Ovary (tissue), 9 donors: Measurements from ENCODE around the gene CHN1. TPM values are rescaled to one million over a fixed set of nuclear protein-coding genes. Genes with fewer than 3 reads are reported as not detected.

Experiments used
- DNase-seq, 5 donors: peaks; one replicate each; pipeline ENCODE4 v3.0.0-alpha.2; 2019 to 2020
- H3K27ac ChIP-seq, 2 donors: fragments of 200-600 bp; one replicate each; pipeline versions ENCODE4 v1.5.1 to v1.8.0; 2019 to 2022
- H3K27me3 ChIP-seq: fragments of 200-600 bp; one replicate; pipeline ENCODE4 v1.8.0; 2022
- H3K36me3 ChIP-seq: fragments of 200-600 bp; sonication (generic); one replicate; pipeline ENCODE4 v1.5.1; 2019
- H3K4me1 ChIP-seq: one replicate; pipeline ENCODE4 v1.8.1; 2013; ENCODE audit warnings: mild to moderate bottlenecking, moderate library complexity; ENCODE audit not compliant: insufficient read depth
- H3K4me3 ChIP-seq: fragments of 200-600 bp; sonication (generic); one replicate; pipeline ENCODE4 v1.5.1; 2017
- H3K9me3 ChIP-seq, 2 donors: fragments of 200-600 bp in 1 of 2; sonication (generic) in 1 of 2; one replicate each; pipeline versions ENCODE4 v1.5.1 to v1.8.1; 2013 to 2019; ENCODE audit warnings: mild to moderate bottlenecking in 1 of 2, moderate library complexity in 1 of 2
- EP300 ChIP-seq: sonication (generic); formaldehyde crosslinking; IDR thresholded peaks from one replicate; pipeline ENCODE4 v1.6.1; 2017; ENCODE audit warnings: antibody characterized with exemption
- POLR2A ChIP-seq: fragments of 450-650 bp; IDR thresholded peaks from one replicate; pipeline ENCODE4 v1.6.1; 2017; ENCODE audit warnings: antibody characterized with exemption, mild to moderate bottlenecking, moderate library complexity
- WGBS, 3 donors: extraction: QIAGEN DNeasy Blood & Tissue Kit in 1 of 3; methylation state at CpG; one replicate each; pipeline versions ENCODE4 v1.1.5 to v1.1.7; 2013 to 2017; 5-methylcytosine and 5-hydroxymethylcytosine counted together
- intact Hi-C, 4 donors: fragments of 100-400 bp; cut with DNase I; formaldehyde crosslinking; loops; one replicate each; pipeline versions ENCODE4 v1.11.0 to v1.15.1; 2022 to 2023
- polyA plus RNA-seq, 2 donors: library from polyadenylated mRNA; stranded (reverse); fragments of 200-250 nt in 1 of 2; fragments of 350-450 nt in 1 of 2; fragmentation: Illumina TruSeq in 1 of 2; extraction: RNeasy Lipid Tissue Mini Kit (QIAGEN cat#74804) in 1 of 2; gene quantifications; one replicate each; pipeline ENCODE4 v1.2.3, GENCODE V29; 2013 to 2014
- total RNA-seq, 7 donors: library from RNA; depleted of rRNA in 2 of 7; stranded (reverse); fragments of >200 nt in 2 of 7; fragmentation: NEBNext Ultra II Directional in 3 of 7; extraction: Animal tissue kit (Norgen Biotek cat#: 25700) in 3 of 7; gene quantifications; one replicate each; pipeline versions ENCODE4 v1.1.0 to v1.2.4, GENCODE V29; 2016 to 2023
- TF ChIP-seq, protein P1 (sequence below), 3 donors: fragments of 450-650 bp in 2 of 3; fragments of 200-600 bp in 1 of 3; IDR thresholded peaks; one replicate each; pipeline versions ENCODE4 v1.5.1 to v1.8.0; 2016 to 2022; ENCODE audit warnings: antibody characterized with exemption in 3 of 3, mild to moderate bottlenecking in 1 of 3
- donor health status: DM: no; HTN: no; CAD: no; lungs with moderate emphysema.
- donor health status: DM: no; HTN: no; CAD: no.
- donor health status: Bipolar disorder and iron deficiency.
- donor health status: DM: yes; HTN: yes; CAD: no.
- donor health status: DM: no; HTN: no; CAD: no.
- donor health status: DM: yes; HTN: yes; CAD: no.

The CHN1 gene
- total and polyA plus RNA-seq, 9 donors, result 6.5 to 18.0 (median 9.4) TPM

DNA sequence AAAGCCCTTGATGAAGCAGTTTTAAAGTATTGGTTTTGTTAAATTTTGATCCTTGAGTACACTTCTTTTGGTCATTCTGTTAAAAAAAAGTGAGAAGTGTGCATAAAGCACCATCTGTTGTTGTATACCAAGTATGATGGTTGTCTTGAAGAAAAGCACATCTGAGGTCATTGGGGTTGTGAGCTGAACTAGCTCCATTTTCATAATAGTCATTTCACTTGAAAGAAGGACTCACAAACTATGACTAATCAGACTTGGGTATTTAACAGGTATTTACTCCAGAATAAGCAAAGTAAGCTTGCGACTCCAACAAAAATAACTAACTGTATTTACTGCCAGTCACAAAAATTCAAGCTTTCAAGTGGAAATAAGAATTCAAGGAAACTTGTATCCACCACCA lies 35.1 kb downstream of the CHN1 start:
- Histone ChIP-seq H3K4me1 (peaks cover 3% of the 10 kb centered on the region), H3K27me3 (no peaks in the 10 kb centered on the region), H3K4me3 (no peak overlapping the region), H3K36me3 (no peaks in the 10 kb centered on the region), H3K27ac (no peak overlapping the region), H3K9me3 (no peaks in the 10 kb centered on the region)
- 92 to 98% (median 98%) methylated on average over 1 of the region's 1 CpG for whole genome bisulfite sequencing, 3 donors
- TF ChIP-seq, protein P1, sequence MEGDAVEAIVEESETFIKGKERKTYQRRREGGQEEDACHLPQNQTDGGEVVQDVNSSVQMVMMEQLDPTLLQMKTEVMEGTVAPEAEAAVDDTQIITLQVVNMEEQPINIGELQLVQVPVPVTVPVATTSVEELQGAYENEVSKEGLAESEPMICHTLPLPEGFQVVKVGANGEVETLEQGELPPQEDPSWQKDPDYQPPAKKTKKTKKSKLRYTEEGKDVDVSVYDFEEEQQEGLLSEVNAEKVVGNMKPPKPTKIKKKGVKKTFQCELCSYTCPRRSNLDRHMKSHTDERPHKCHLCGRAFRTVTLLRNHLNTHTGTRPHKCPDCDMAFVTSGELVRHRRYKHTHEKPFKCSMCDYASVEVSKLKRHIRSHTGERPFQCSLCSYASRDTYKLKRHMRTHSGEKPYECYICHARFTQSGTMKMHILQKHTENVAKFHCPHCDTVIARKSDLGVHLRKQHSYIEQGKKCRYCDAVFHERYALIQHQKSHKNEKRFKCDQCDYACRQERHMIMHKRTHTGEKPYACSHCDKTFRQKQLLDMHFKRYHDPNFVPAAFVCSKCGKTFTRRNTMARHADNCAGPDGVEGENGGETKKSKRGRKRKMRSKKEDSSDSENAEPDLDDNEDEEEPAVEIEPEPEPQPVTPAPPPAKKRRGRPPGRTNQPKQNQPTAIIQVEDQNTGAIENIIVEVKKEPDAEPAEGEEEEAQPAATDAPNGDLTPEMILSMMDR (IDR thresholded peaks at IDR 0.05), result no peak
- TF ChIP-seq EP300 (no peak), POLR2A (no peak)
- no peak for DNase-seq
- intact Hi-C loops, result no loop called here

DNA sequence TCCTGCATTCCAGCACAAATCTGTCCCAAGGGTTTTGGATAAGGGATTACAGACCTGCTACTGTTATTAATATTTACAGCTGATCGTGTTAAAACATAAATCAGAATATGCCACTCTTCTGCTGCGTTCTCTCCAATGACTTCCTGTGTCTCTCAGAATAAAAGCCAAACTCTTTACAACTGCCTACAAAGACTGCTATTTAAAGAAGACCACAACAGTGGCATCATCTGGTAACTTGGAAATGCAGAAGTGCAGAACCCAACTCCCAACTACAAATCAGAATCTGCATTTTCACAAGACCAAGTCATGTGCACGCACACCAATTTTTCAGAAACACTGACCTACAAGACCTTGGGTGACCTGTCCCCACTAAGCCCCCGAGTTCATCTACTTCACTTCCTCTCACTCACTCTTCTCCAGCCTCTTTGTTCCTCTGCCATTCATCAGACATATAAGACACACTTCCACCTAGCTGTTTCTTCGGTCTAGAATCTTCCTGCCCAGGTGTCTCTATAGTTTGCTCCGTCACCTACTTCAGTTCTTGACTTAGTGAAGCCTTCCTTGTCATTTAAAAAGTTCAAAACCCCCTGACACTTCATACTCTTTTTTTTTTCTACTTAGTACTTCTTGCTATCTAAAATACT lies 36.0 kb downstream of the CHN1 start:
- intact Hi-C loops, result no loop called here
- TF ChIP-seq POLR2A (no peak), EP300 (no peak)
- TF ChIP-seq, protein P1 (IDR thresholded peaks at IDR 0.05), result no peak
- Histone ChIP-seq H3K27me3 (no peaks in the 10 kb centered on the region), H3K27ac (no peak overlapping the region), H3K9me3 (no peaks in the 10 kb centered on the region), H3K4me3 (no peak overlapping the region), H3K36me3 (no peaks in the 10 kb centered on the region), H3K4me1 (peaks cover 3% of the 10 kb centered on the region)
- DNase-seq, result no peak
- 90 to 93% (median 91%) methylated on average over 6 of the region's 6 CpGs for WGBS, 3 donors

DNA sequence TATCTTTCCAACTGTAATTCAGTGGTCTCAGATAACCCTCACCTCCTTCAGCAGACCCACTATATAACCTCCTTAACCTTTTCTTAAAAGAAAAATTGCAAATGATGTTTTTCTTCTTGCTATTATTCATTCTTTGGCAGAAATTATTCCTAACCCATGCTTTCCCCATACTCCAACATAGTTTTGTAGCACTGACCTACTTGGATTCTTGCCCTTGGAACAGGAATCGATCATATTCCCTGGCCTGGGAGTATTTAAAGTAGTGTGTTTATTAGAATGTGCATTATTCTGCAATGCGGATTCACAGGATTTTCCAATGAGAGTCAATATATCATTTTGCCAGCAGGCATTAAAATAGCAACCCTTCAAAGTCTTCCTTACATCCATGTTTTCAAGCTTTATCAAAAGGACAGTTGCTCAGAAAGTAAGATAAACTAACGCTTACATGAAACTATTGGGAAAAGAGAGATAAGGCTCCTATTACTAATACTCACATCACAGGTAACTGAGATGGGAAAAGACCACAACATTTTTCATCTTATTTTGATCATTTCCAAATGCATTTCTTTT lies 37.4 kb downstream of the CHN1 start:
- H3K27ac ChIP-seq, result no peak overlapping the region
- no peaks in the 10 kb centered on the region for H3K36me3 ChIP-seq
- TF ChIP-seq POLR2A (no peak), EP300 (no peak)
- TF ChIP-seq, protein P1 (IDR thresholded peaks at IDR 0.05), result no peak
- H3K4me3 ChIP-seq, result no peak overlapping the region
- H3K9me3 ChIP-seq, result no peaks in the 10 kb centered on the region
- H3K27me3 ChIP-seq, result no peaks in the 10 kb centered on the region
- intact Hi-C loops, result no loop called here
- no peak for DNase-seq
- WGBS, 3 donors, result 28 to 33% (median 31%) methylated on average over 3 of the region's 3 CpGs
- peaks cover 3% of the 10 kb centered on the region for H3K4me1 ChIP-seq

DNA sequence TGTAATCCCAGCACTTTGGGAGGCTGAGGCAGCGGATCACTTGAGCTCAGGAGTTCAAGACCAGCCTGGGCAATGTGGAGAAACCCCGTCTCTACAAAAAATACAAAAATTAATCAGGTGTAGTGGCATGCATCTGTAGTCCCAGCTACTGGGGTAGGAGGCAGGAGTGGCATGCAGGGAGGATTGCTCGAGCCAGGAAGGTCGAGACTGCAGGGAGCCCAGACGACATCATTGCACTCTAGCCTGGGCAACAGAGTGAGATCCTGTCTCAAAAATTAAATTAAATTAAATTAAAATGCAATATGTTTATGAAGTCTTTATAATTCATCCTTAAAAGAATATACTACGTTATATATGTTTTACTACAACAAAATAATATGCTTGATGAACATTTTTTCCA lies 38.1 kb downstream of the CHN1 start:
- Histone ChIP-seq H3K36me3 (no peaks in the 10 kb centered on the region), H3K27ac (no peak overlapping the region), H3K9me3 (no peaks in the 10 kb centered on the region), H3K4me3 (no peak overlapping the region), H3K27me3 (no peaks in the 10 kb centered on the region), H3K4me1 (peaks cover under 1% of the 10 kb centered on the region)
- 94 to 98% (median 97%) methylated on average over 6 of the region's 6 CpGs for WGBS, 3 donors
- intact Hi-C loops, result no loop called here
- TF ChIP-seq EP300, result no peak
- TF ChIP-seq, protein P1 (IDR thresholded peaks at IDR 0.05), result no peak
- no peak for TF ChIP-seq POLR2A
- DNase-seq, result no peak
